NCI-H82 treated with DMSO at 0.1 percent for 48 hours (cell line): ENCODE data around the gene MGAT4B.

ENCODE experiments used
- DNase-seq: peaks from one replicate; lab custom pipeline; 2025; ENCODE audit not compliant: unreplicated experiment; lab: John Stamatoyannopoulos, UW

Gene MGAT4B

DNA sequence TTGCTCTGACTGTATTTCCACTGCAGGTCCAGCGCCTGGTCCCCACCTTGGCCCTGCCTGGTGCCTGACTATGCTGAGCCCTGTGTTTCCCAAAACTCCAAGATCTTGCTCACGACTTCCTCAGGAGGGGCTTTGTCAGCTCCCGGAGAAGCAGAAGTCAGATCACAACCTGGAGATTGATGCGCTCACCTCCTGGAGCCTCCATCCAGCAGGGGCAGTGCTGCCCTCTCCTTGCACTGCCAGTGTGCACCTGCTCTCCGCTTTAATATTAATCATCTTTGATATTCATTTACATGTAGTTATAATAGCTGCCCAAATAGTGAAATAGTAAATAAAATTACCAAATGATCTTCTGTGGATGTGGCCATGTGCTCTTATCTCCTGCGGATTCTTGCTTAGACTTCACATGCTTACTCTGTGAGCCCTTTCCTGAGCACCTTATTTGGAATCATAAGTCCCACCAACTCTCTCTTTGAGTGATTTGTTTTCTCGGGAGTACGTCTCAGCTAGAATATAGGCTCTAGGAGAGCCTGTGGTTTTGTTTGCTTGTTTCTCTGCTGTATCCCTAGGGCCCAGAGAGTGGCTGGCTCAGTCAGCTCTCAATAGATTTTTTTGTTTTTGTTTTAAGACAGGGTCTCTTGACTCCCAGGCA is 56.7 kb downstream of the MGAT4B start:
- DNase-seq, result no peak

DNA sequence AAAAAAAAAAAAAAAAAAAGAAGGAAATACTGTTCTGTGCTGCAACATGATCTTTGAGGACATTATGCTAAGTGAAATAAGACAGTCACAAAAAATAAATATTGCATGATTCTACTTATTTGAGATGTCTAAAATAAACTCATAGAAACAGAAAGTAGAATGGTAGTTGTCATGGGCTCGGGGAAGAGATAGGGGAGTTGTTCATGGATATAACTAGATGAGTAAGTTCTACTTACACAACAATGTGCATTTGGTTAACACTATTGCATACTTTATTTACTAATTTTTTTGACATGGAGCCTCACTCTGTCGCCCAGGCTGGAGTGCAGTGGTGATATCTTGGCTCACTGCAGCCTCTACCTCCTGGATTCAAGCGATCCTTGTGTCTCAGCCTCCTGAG is 58.9 kb downstream of the MGAT4B start:
- DNase-seq, result no peak
